SIG-M5 treated with dmso at 0.1 percent for 504 hours (cell line): ENCODE data around the gene GDAP1L1.
A peak's percentile ranks its signal among the peaks of the same experiment; 100 is the strongest.
"Not testable (repeated sequence)": the region's sequence is repeated elsewhere in the genome, so short reads cannot be mapped to it uniquely, and the experiment has no call there.

ENCODE experiments used
- DNase-seq: peaks from one replicate; lab custom pipeline; 2025; ENCODE audit not compliant: unreplicated experiment; lab: John Stamatoyannopoulos, UW

Gene GDAP1L1

DNA sequence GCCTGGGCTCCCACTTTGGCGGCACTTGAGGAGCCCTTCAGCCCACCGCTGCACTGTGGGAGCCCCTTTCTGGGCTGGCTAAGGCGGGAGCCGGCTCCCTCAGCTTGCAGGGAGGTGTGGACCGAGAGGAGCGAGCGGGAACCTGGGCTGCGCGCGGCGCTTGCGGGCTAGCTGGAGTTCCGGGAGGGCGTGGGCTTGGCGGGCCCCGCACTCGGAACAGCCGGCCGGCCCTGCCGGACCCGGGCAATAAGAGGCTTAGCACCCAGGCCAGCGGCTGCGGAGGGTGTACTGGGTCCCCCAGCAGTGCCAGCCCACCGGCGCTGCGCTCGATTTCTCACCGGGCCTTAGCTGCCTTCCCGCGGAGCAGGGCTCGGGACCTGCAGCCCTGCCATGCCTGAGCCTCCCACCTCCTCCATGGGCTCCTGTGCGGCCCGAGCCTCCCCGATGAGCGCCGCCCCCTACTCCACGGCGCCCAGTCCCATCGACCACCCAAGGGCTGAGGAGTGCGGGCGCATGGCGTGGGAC, 52.0 kb downstream of the GDAP1L1 start:
- not testable (repeated sequence) for DNase-seq

DNA sequence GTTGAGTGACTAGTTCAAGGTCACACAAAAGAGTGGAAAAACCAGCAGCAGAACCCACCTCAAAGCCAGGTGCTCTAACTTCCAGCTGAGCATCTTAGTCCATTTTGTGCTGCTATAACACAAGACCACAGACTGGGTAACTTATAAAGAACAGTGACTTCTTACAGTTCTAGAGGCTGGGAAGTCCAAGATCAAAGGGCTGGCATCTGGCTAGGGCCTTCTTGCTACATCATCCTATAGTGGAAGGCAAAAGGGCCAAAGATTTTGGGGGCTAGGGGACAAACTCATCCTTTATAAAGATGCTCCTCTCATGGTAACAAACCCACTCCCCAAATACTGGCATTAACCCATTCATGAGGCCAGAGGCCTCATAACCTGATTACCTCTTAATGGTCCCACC, 54.2 kb downstream of the GDAP1L1 start:
- DNase-seq, result no peak

DNA sequence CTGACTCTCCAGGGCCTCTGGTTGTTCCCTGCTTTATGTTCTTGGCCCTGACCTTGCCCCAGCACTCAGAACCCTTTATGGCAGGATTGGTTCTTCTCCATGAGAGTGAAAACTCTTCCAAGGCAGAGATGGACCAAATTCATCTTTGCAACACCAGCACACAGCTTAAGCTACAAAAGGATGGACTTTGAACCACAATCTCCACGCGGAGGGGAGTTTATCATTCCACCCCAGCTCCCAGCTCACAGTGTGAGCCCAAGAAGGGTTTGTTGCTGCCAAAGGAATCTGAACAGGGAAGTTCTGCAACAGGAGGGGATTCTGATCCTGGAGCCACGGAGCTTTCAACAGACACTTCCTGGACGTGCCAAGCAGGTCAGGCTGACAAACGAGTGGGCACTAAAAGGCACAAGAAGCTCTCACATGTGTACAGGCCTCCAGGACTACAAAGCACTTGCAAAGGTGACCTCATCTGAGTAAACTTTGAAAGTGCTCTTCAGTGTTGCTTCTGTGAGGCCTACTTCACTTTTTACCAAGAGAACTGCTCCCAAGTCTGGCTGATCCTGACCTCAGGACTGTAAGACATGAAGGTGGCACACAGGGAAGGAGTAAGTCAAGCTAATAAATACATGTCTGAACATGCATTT, 55.0 kb downstream of the GDAP1L1 start:
- no peak for DNase-seq

DNA sequence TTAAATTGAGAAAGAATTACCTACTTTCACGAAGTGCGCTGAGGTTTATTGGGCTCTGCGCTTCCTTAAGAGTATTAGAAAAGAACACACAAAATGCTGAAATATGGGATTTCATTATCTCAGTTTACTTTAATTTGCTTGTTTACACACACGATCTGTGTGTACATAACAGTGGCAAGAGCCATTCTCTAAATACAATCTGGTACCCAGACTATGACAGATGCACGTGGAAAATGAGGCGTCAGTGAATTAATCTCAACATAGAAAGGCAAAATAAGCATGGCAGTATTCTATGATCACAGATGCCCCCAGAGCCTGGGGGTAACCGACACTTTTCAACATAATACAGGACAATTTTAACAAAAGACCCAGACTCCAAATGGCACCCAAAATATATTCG, 55.6 kb downstream of the GDAP1L1 start:
- no peak for DNase-seq

DNA sequence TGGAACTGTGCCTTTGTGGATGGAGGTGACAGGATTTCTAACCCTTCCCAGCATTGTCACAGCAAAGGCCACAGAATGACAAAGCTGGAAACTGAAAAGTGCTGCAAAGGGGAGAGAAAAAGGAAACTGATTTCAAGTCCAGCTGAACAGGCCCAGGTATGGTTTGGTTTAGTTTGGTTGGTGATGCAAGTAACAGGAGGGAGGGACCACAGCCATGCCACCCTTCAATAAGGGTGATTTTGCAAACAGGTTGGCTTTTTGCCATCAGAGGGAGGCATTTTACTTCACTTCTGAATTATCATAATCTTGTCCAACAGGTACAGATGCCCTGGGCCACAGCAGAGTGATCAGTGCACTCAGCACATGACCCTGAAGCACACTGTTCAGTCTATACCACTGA, 57.3 kb downstream of the GDAP1L1 start:
- no peak for DNase-seq

DNA sequence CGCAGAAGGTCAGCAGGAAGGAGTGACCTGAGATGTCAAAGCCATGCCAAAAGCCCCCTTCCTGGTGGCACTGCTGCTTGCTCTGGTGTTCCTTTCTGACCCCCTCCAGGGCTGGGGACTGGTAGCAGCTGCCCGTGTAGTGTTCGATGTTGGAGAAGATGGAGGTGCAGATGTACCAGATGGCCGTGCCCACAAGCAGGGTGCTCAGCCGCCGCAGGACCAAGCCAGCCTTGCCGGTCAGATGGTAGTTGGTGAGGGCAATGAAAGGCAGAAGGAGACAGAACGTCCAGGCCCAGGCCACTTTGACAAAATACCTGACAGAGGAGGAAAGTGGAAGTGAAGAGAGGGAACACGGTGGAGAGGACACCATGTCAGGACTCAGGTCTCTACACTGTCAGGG, 59.8 kb downstream of the GDAP1L1 start:
- no peak for DNase-seq

DNA sequence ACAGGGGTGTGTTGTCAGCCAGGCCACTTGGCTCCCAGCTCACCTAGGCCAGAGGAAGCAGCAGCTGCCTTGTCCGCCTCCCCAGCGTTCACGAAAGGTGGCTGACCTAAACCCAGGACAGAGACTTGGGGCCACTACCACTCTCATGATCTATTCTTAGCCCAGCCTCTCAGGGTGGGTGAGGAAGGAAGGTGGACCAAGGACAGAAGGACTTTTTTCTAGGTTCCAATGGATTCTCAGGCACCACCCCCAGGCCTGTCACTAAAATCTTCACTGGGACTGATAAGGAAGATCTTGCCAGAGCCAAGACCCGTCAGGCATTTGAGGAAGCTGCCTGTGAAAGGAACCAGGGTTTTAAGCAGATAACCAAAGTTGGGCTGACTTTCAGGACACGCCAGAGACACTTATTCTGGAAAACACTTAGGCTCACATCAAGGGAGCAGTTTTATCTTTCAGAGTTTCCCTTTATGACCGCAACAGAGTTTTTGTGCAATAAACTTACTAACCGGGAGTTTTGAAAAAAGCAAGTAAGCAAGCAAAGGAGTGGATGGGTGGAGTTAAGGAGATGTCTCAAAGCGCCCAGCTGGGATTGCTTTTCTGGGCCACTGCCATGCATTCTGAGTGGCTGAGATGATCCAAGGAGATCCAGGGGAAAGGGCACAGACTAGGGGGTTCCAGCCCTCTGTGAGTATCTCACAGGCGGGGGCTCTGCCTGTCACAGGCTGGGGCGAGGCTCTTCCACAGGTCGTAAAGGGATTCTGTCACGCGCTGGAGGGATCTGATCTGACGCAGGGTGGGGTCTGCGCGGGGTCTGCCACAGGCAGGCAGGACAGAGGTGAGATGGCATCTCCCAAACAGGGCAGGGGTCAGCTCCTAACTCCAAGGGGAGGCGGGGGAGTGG, 62.9 kb downstream of the GDAP1L1 start:
- DNase-seq, result peak; percentile 63

DNA sequence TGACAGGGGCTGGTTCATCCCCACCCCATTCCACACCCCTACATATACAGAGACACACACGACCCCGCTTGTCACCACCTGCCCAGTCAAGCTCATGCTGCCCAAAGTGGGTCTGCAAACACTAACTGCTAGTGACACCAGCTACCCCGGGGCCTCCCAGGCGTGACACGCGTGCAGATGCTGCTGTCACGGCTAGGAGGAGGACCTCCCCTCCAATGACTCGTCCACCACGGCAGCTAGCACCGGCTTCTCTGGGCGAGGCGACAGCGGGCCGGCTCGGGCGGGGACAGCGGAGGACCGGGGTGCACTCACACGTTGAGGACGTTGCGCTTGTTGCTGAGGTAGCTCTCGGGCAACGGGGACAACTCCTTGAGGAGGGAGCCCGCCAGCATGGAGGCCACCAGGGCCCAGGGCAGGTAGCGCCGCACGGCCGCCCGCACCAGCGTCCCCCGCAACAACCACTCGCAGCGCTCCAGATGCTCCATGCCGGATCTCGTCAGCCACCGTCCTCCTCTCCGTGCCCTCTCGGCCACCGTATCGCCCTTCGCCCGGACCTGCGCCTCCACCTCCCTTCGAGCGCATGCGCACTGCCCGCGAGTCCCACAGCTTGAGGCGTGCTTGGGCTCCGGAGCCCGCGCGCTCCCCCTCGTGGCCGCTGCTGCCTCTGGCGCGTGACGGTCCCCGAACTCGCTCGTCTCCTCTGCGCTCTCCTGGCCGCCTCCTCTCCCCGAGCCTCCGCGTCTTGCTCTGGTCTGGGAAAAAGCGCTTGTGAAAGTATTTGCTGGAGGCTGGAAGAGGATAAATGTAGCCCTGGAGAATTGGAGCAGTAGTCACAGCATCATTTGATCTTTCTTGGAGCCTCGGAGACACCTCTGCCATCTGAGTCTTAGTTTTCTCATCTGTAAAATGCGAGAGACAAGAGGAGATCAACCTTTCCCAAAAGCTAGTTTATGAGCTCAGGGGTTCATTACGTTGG, 63.8 kb downstream of the GDAP1L1 start, which contains the start of gene FITM2:
Gene FITM2, minus strand, starts transcription at position 539 of the 976 bp plus-strand sequence. Its CDS starts 54 bp downstream, at position 485.
- peak; percentile 86 for DNase-seq

DNA sequence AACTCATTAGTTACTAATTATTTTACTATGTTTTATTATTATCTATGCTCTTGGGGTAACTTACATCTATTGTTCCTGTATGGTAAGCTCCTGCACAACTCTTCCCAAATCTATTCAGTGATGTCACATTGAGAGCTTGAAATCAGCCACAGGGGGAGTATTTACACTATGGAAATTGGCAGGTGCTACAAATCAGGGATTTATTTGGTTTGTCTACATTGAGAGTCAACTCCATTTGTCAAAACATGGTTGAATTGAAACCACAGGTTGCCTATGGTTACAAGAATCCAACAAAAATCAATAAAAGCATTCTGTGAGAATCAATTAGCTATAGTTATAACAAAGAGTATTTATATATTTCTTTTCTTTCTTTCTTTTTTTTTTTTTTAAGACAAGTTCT, 67.8 kb downstream of the GDAP1L1 start:
- DNase-seq, result no peak

DNA sequence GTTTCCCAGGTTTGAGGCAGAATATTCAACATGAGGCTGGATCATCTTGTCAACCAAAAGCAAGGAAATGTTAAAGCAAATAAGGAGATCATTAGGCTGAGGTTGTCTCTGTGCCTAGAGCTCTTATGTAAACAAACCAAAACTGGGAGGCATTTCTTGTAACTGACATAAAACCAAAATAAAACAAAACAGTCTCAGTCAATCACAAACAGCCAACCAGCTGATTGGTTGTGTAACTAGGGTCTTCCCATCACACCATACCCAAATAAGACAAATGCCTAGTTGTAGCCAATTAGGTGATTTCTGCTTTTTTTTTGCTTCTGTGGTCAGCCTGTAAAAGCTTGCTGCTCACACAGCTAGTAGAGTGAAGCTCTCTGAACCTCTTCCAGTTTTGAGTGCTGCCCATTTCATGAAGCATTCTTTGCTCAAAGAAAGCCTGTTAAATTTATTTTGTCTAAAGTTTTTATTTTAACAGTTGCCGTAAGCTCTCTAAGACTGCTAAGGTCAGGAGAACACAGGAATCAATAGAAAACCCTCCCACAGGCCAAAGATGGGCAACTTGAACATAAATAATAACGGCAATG, 72.8 kb downstream of the GDAP1L1 start:
- DNase-seq, result no peak

DNA sequence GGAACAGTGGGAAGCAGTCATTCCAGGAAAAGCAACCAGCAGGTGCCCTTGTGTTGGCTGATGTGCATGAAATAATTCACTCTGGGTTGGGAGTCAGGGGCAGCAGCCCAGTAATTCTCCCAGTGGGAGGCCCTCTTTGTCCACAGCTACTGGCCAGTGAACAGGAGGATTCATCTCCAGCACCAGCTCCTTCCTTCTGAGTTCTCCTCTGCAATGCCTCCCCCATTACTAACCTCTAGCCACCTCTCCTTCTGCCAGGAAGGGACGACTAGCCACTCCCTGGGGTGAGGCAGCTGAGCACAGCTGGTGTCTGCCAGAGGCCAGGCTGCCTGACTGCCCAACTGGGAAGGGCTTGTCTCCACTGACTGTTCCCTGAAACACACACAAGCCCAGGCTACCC, 77.2 kb downstream of the GDAP1L1 start:
- no peak for DNase-seq

DNA sequence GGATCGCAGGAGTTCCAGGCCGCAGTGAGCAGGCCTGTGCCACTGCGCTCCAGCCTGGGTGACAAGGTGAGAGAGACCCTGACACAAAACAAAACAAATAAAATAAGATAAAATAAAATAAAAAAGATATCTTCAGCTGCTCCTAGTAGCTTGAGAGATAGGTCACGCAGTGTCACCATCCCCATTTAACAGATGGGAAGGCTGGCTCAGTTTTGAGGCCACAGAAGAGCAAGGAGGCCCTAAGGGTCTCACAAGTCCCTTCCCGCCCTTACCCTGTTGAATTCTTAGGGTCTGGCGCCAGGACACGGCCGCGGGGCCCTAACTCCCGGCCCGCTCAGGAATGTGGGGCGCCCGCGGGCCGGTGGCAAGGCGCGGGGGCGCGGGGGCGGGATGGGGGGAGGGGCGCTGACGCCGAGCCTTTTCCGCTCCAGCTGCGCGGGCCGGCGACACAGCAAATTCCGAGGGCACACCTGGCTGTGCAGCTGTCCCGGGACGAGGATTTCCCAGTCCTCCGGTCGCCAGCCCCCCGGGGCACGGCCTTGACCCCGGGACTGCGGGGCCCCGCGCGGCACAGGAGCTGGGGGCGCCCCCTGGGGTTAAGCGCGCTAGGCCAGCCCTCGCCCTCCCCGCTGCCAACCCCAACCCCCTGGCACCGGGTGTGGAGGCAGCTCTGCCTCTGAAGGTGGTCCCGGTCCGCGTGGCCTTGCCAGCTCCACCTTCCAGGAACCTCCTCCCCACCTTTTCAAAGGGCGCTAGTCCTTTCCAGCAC, 79.5 kb downstream of the GDAP1L1 start:
- DNase-seq, result no peak

DNA sequence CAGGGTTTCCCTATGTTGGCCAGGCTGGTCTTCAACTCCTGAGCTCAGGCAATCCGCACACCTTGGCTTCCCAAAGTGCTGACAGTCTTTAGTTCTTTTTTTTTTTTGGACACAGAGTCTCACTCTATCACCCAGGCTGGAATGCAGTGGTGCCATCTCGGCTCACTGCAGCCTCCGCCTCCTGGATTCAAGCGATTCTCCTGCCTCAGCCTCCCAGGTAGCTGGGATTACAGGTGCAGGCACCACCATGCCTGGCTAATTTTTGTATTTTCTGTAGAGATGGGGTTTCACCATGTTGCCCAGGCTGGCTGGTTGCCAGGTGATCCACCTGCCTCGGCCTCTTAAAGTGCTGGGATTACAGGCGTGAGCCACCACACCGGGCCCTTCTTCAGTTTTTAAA, 80.6 kb downstream of the GDAP1L1 start:
- not testable (repeated sequence) for DNase-seq

DNA sequence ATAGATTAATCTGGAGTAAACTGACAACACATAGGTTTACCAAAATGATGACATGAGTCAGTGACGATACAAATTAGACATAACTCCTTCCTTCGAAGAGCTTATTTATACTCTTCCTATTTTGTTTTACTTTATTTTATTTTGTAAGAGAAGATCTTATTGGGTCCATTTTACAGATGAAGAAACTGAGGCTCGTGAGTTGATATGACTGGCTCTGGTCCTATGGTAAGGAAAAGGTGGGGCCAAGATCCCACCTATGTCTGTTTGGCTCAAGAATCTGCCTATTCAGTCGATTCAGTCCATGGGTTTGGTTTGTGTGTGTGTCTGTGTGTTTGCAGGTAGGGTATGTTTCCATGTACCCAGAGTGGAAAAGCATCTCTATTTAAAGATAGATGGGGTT, 81.3 kb downstream of the GDAP1L1 start:
- no peak for DNase-seq
